Motor neuron (in vitro differentiated cells): Measurements from ENCODE around the gene BAHD1. TPM values are rescaled to one million over a fixed set of nuclear protein-coding genes. Genes with fewer than 3 reads are reported as not detected.

ENCODE experiments used
- ATAC-seq, 8 experiments: fragments of 200-7000 bp; cut with Tn5 transposase; replicated peaks in 6 of 8; 2 replicates each; pipeline ENCODE4 v1.8.0; 2021; ENCODE audit warnings: mild to moderate bottlenecking in 8 of 8, moderate library complexity in 8 of 8
- H3K27ac ChIP-seq, 2 donors: fragments of 250-450 bp; sonication (Bioruptor Pico); 2 replicates each; pipeline ENCODE4 v1.9.0; 2021; ENCODE audit warnings: antibody characterized with exemption in 2 of 2, mild to moderate bottlenecking in 2 of 2, moderate library complexity in 1 of 2
- H3K4me1 ChIP-seq, 2 donors: fragments of 250-450 bp; sonication (Bioruptor Pico); replicated peaks in 1 of 2; 2 replicates each; pipeline ENCODE4 v1.6.1; 2021; ENCODE audit warnings: antibody characterized with exemption in 2 of 2, mild to moderate bottlenecking in 2 of 2, moderate library complexity in 1 of 2
- H3K4me3 ChIP-seq, 5 donors: fragments of 250-450 bp; sonication (Bioruptor Pico); 2 replicates each; pipeline ENCODE4 v1.9.0; 2021; ENCODE audit warnings: antibody characterized with exemption in 5 of 5, mild to moderate bottlenecking in 5 of 5, moderate library complexity in 4 of 5
- WGBS, 10 experiments: fragments of 450-650 bp; shearing (Covaris generic); methylation state at CpG; one replicate each; pipeline ENCODE4 v1.0.0; 2022; 5-methylcytosine and 5-hydroxymethylcytosine counted together
- in situ Hi-C, 9 experiments: fragments of 400-800 bp; cut with MboI; loops; one replicate each; pipeline ENCODE4 v1.15.0; 2021; ENCODE audit warnings: low sequenced_read_pairs in 9 of 9, low pct_unique_long_range_greater_than_20kb in 2 of 9; ENCODE audit not compliant: unreplicated experiment in 9 of 9
- total RNA-seq, 8 experiments: library from RNA; unstranded; fragments of 300-600 nt; gene quantifications; 2 replicates each; pipeline versions ENCODE4 v1.2.3 to v1.2.4, GENCODE V29; 2022

The BAHD1 gene
- total RNA-seq, 8 experiments from 2014 or later, result 10.4 to 24.9 (median 20.2) TPM

DNA sequence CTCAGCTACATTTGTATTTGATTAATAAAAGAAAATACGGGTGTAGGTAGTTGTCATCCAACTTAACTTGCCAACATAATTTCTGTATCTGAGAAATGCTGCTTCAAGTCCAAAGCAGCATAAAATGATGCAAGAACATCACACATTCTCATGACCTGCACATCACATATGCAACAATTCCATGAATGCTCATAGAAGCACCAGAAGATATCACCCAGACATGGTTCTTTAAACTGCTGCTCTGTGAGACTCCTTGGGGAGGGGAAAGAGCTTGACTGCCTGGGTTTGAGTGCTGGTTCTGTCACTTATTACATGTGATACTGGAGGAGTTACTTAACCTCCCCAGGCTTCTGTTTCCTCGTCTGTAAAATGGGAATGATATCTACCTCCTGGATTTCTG is 69.4 kb downstream of the BAHD1 start:
- Histone ChIP-seq H3K4me3 (no peak overlapping the region), H3K4me1 (peaks cover 7 to 19% of the 10 kb centered on the region in 2 donors), H3K27ac (no peak overlapping the region)
- 17 to 96% (median 88%) methylated on average over 1 to 2 of the region's 2 CpGs; no CpG with 5 or more reads in 2 of the 10 experiments for WGBS, 10 experiments
- in situ Hi-C loops, result no loop called here
- no peak for ATAC-seq

DNA sequence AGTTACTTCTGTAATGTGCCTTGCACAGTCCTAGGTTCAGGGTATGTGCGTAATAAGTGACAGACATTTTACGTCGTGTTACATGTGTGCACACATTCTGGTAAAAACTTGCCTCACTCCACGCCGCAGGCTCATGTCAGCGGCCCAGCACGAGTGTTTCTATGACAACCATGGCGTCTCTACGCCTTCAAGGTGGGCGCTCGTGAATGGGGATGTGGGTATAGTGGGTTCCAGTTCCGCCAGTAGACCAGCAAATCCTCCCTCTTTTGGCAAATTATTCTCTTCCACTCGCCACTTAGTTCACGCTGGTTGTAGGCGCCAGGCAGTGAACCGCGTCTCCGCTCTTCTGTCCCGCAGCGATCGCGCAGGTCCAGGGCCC is 70.3 kb downstream of the BAHD1 start:
- H3K27ac ChIP-seq, result no peak overlapping the region
- WGBS, 10 experiments, result 0 to 100% (median 38%) methylated on average over 1 to 6 of the region's 22 CpGs; no CpG with 5 or more reads in 2 of the 10 experiments
- ATAC-seq, result peak in 4 of 8 experiments; percentile 1 to 17 (median 2)
- H3K4me1 ChIP-seq, result peaks cover 7 to 19% of the 10 kb centered on the region in 2 donors
- H3K4me3 ChIP-seq, result peak overlapping the region in 4 of 5 donors; percentile 9 to 26 (median 20)
- in situ Hi-C loops, result no loop called here

DNA sequence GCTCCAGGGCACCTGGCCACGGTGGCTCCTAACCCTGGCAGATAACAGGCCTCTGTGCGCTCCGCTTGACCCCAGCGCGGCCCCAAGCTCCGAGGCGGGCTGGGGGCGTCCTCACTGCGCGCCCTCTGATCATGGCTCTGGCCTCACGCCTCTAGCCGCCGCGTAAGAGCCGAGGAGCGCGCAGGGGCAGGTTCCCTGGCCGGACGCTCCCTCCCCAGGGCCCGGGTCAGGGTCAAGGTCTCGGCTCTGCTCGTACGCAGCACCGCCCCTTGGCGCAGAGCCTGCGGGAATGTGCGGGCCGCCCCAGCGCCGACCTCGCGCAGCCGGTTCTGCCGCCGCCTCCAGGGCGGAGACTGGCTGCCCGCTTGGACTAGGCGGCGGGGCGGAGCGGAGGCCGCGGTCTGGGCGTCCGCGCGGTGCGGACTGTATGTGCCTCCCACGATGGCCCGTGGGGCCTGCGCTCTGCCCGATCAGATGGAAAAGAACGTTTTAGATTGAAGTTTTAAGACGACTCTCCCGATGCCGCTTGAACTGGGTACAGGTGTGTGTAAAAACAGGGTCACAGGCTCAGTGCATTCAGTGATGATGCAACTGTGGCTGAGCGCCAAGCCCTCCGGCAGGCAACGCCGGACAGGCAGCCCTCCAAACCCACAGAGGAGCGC is 70.8 kb downstream of the BAHD1 start:
- in situ Hi-C loops, result no loop called here

DNA sequence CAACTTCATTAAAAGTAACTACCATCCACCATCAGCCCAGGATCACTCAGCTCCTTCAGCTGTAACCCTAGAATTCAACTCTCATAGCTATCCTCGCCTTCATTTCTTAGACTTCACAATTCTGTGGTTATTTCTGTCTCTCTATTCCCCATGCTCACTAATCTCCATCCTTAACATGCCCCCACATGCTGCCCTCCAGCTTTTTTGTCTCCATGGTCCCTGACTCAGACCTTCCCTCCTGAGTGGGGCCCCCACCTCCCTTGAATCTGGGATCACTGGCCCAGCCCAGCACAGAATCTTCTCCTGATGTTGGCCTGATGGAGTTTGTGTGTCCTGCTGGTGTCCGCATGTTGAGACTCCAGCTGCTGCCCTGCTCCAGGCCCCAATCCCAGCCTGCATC is 71.7 kb downstream of the BAHD1 start:
- no peak for ATAC-seq
- no peak overlapping the region for H3K27ac ChIP-seq
- in situ Hi-C loops, result no loop called here
- WGBS, 10 experiments, result 90 to 100% (median 100%) methylated on average over 1 to 2 of the region's 2 CpGs; no CpG with 5 or more reads in 1 of the 10 experiments
- H3K4me3 ChIP-seq, result no peak overlapping the region
- H3K4me1 ChIP-seq, result peaks cover 0 to 8% of the 10 kb centered on the region in 2 donors

More for the DNA sequence above, 70.8 kb downstream of the BAHD1 start:
- no peak overlapping the region for H3K27ac ChIP-seq
- peak overlapping the region in 4 of 5 donors; percentile 9 to 26 (median 20) for H3K4me3 ChIP-seq
- peak; percentile 51 to 85 (median 64) for ATAC-seq
- 0 to 9% methylated on average over 3 to 11 of the region's 61 CpGs; no CpG with 5 or more reads in 8 of the 10 experiments for WGBS, 10 experiments
- H3K4me1 ChIP-seq, result peaks cover 4 to 14% of the 10 kb centered on the region in 2 donors

DNA sequence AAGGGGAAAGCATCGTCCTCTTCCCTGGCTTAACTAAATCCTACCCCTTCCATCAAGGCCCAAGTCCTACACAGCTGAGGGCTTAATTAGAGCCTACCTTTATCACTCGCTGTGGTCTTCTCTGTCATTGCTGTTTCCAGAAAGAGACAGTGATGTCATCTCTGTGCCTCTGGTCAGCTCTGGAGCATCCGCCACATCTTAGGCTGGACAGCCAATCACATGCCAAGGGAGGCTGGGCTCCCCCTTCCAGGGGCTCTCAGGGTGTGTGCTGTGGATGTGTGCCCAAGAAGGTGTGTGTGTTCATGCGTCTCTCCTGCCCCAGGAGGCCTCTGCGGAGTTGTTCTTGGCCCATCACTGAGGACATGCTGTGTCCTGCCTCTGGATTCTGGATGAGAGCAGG is 72.9 kb downstream of the BAHD1 start:
- in situ Hi-C loops, result no loop called here
- peak in 5 of 8 experiments; percentile 57 to 81 (median 65) for ATAC-seq
- 33 to 100% (median 95%) methylated on average over 1 to 3 of the region's 5 CpGs; no CpG with 5 or more reads in 4 of the 10 experiments for WGBS, 10 experiments
- H3K4me1 ChIP-seq, result peaks cover 0 to 8% of the 10 kb centered on the region in 2 donors
- H3K27ac ChIP-seq, result no peak overlapping the region
- H3K4me3 ChIP-seq, result no peak overlapping the region

DNA sequence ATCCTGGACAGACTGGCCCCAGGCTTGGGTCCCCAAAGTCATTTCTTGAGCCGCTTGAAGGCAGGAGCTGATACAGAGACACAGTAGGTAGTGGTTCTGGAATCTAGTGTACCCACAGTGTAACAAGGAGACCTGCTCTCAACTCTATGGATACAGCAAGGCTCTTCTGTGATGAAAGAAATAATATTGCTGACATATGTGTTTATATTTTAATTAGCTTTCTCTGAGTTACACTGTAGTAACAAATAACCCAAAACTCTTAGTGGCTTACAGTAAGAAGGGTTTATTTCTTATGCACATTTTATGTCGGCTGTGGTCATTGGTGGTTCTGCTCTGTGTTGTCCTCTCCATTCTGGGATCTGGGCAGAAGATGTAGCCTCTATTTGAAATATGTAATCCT is 75.6 kb downstream of the BAHD1 start:
- in situ Hi-C loops, result no loop called here
- no peak overlapping the region for H3K4me3 ChIP-seq
- no peak for ATAC-seq
- WGBS, 10 experiments, result 71 to 100% (median 92%) methylated on average over 1 to 2 of the region's 2 CpGs; no CpG with 5 or more reads in 4 of the 10 experiments
- H3K4me1 ChIP-seq, result peaks cover 0 to 7% of the 10 kb centered on the region in 2 donors
- no peak overlapping the region for H3K27ac ChIP-seq

Other genes with a start within 250 kb of the BAHD1 start
- 10 to 100 TPM in 1 of 8 experiments, 1 to 10 TPM in 5, under 1 TPM in 2; 0.56 to 13.1 (median 2.3) TPM for gene PAK6, start 201.9 kb upstream of the BAHD1 start, total RNA-seq
- gene ANKRD63, start 157.9 kb upstream of the BAHD1 start, total RNA-seq, result under 1 TPM in 3 of 8 experiments, not detected in 5; 0.17 to 0.66 (median 0.27) TPM
- 1 to 10 TPM in 6 of 8 experiments, under 1 TPM in 2; 0.87 to 3.3 (median 1.6) TPM for gene PLCB2, start 133.0 kb upstream of the BAHD1 start, total RNA-seq
- gene INAFM2, start 117.3 kb upstream of the BAHD1 start, total RNA-seq, result 10 to 100 TPM in 6 of 8 experiments, 1 to 10 TPM in 2; 6.5 to 16.8 (median 13.4) TPM
- 10 to 100 TPM in 1 of 8 experiments, 1 to 10 TPM in 3, under 1 TPM in 4; 0.50 to 32.6 (median 1.9) TPM for gene CCDC9B, start 100.0 kb upstream of the BAHD1 start, total RNA-seq
- gene PHGR1, start 89.9 kb upstream of the BAHD1 start, total RNA-seq, result under 1 TPM in 1 of 8 experiments, not detected in 7; 0.81 TPM
- gene DISP2, start 82.7 kb upstream of the BAHD1 start, total RNA-seq, result 1 to 10 TPM in 6 of 8 experiments, under 1 TPM in 2; 0.17 to 9.1 (median 5.3) TPM
- gene KNSTRN, start 58.2 kb upstream of the BAHD1 start, total RNA-seq, result 10 to 100 TPM; 19.5 to 63.3 (median 29.3) TPM
- 10 to 100 TPM; 20.3 to 93.9 (median 33.7) TPM for gene IVD, start 35.2 kb upstream of the BAHD1 start, total RNA-seq
- 10 to 100 TPM in 1 of 8 experiments, 1 to 10 TPM in 7; 2.1 to 12.0 (median 6.0) TPM for gene CHST14, start 30.0 kb downstream of the BAHD1 start, total RNA-seq
- gene CCDC32, start 124.1 kb downstream of the BAHD1 start, total RNA-seq, result 10 to 100 TPM; 13.9 to 34.6 (median 21.1) TPM
- gene RPUSD2, start 128.3 kb downstream of the BAHD1 start, total RNA-seq, result 10 to 100 TPM in 6 of 8 experiments, 1 to 10 TPM in 2; 8.5 to 12.6 (median 11.1) TPM
- gene KNL1, start 153.3 kb downstream of the BAHD1 start, total RNA-seq, result 10 to 100 TPM in 3 of 8 experiments, 1 to 10 TPM in 4, under 1 TPM in 1; 0.61 to 21.4 (median 1.6) TPM